ENCODE measurements around the gene GAS2L1.

The GAS2L1 gene

GRCh38 chr22:29275167-29275566 lies 31.3 kb upstream of the GAS2L1 start:
- no peak for DNase-seq

- DNase-seq = no peak
Observed at GRCh38 chr22:29275819-29276565, 30.5 kb upstream of the GAS2L1 start.

- no peak for DNase-seq
Observed at GRCh38 chr22:29277927-29278326, 28.5 kb upstream of the GAS2L1 start.

- no peak for DNase-seq
Observed at GRCh38 chr22:29284196-29284595, 22.3 kb upstream of the GAS2L1 start.

GRCh38 chr22:29288837-29289236 lies 17.6 kb upstream of the GAS2L1 start:
- no peak for DNase-seq

GRCh38 chr22:29290061-29290460 lies 16.4 kb upstream of the GAS2L1 start:
- no peak for DNase-seq

- DNase-seq = no peak
Observed at GRCh38 chr22:29291215-29291614, 15.2 kb upstream of the GAS2L1 start.

- no peak for DNase-seq
Observed at GRCh38 chr22:29292379-29292778, 14.1 kb upstream of the GAS2L1 start.

- DNase-seq = no peak
Observed at GRCh38 chr22:29298641-29299040, 7.8 kb upstream of the GAS2L1 start.

GRCh38 chr22:29299136-29299900 lies 7.1 kb upstream of the GAS2L1 start:
- no peak for DNase-seq

- no peak for DNase-seq
Observed at GRCh38 chr22:29300467-29300806, 6.0 kb upstream of the GAS2L1 start.

- DNase-seq = no peak
Observed at GRCh38 chr22:29300807-29301601, 5.4 kb upstream of the GAS2L1 start.

GRCh38 chr22:29301716-29302401 lies 4.6 kb upstream of the GAS2L1 start:
- DNase-seq = no peak

GRCh38 chr22:29302402-29302680 lies 4.1 kb upstream of the GAS2L1 start:
- peak in 16 of 58 donors; percentile 30 to 59 (median 38) for DNase-seq

GRCh38 chr22:29302681-29303465 lies 3.6 kb upstream of the GAS2L1 start:
- peak in 18 of 58 donors; percentile 23 to 70 (median 46) for DNase-seq

- no peak for DNase-seq
Observed at GRCh38 chr22:29305836-29306174, 645 bp upstream of the GAS2L1 start.

GRCh38 chr22:29306835-29307595 lies 565 bp downstream of the GAS2L1 start:
- DNase-seq = peak in 48 of 58 donors; percentile 32 to 81 (median 59)

- DNase-seq = no peak
Observed at GRCh38 chr22:29307596-29308147, 1.2 kb downstream of the GAS2L1 start.

- peak in 1 of 58 donors; percentile 28 for DNase-seq
Observed at GRCh38 chr22:29308148-29308790, 1.8 kb downstream of the GAS2L1 start.
